GM06990 (cell line): ENCODE results near the gene EFCAB8.

ENCODE experiments used
- DNase-seq: peaks from one replicate; pipeline ENCODE4 v3.0.0-alpha.2; 2011; ENCODE audit not compliant: insufficient read length; ENCODE audit errors: extremely low read depth
- H3K27me3 ChIP-seq: replicated peaks from 2 replicates; pipeline ENCODE4 v1.6.0; 2011; ENCODE audit warnings: low read length; ENCODE audit not compliant: control insufficient read depth, insufficient read depth
- H3K36me3 ChIP-seq: 2 replicates; pipeline ENCODE4 v1.5.1; 2011; ENCODE audit warnings: low read length; ENCODE audit not compliant: control insufficient read depth, insufficient read depth
- H3K4me3 ChIP-seq: replicated peaks from 2 replicates; pipeline ENCODE4 v1.5.1; 2011; ENCODE audit warnings: low read depth, mild to moderate bottlenecking, control low read depth, low read length
- CTCF ChIP-seq: IDR thresholded peaks from 2 replicates; pipeline ENCODE4 v1.5.1; 2011; ENCODE audit warnings: low read length, control low read depth, mild to moderate bottlenecking, inconsistent platforms; ENCODE audit not compliant: insufficient read depth, poor library complexity, severe bottlenecking

Gene EFCAB8

GRCh38 chr20:32980131-32980941, 121.6 kb downstream of the EFCAB8 start:
- no peak for DNase-seq
- TF ChIP-seq CTCF, result no peak
- Histone ChIP-seq H3K27me3 (no peaks in the 10 kb centered on the region), H3K4me3 (no peak overlapping the region), H3K36me3 (no peaks in the 10 kb centered on the region)

- Histone ChIP-seq H3K27me3 (no peaks in the 10 kb centered on the region), H3K36me3 (no peaks in the 10 kb centered on the region), H3K4me3 (no peak overlapping the region)
- DNase-seq, result no peak
- no peak for TF ChIP-seq CTCF
Measured at GRCh38 chr20:32980990-32981389, 122.3 kb downstream of the EFCAB8 start.

GRCh38 chr20:32982617-32983458, 124.1 kb downstream of the EFCAB8 start:
- H3K36me3 ChIP-seq, result no peaks in the 10 kb centered on the region
- H3K4me3 ChIP-seq, result no peak overlapping the region
- no peaks in the 10 kb centered on the region; the same call in 1 of the 2 replicates for H3K27me3 ChIP-seq
- DNase-seq, result no peak
- TF ChIP-seq CTCF, result no peak

GRCh38 chr20:32983459-32984112, 124.9 kb downstream of the EFCAB8 start:
- TF ChIP-seq CTCF, result no peak
- Histone ChIP-seq H3K27me3 (no peaks in the 10 kb centered on the region; the same call in 1 of the 2 replicates), H3K36me3 (no peaks in the 10 kb centered on the region), H3K4me3 (no peak overlapping the region)
- DNase-seq, result no peak

- DNase-seq, result no peak
- TF ChIP-seq CTCF, result no peak
Measured at GRCh38 chr20:32984196-32984595, 125.5 kb downstream of the EFCAB8 start.

More at GRCh38 chr20:32984196-32984595, 125.5 kb downstream of the EFCAB8 start:
- H3K27me3 ChIP-seq, result no peaks in the 10 kb centered on the region; the same call in 1 of the 2 replicates
- no peaks in the 10 kb centered on the region for H3K36me3 ChIP-seq
- no peak overlapping the region for H3K4me3 ChIP-seq
